ENCODE measurements around the gene RBL2.
"Not testable (repeated sequence)": the region's sequence is repeated elsewhere in the genome, so short reads cannot be mapped to it uniquely, and the experiment has no call there.

Gene RBL2, protein sequence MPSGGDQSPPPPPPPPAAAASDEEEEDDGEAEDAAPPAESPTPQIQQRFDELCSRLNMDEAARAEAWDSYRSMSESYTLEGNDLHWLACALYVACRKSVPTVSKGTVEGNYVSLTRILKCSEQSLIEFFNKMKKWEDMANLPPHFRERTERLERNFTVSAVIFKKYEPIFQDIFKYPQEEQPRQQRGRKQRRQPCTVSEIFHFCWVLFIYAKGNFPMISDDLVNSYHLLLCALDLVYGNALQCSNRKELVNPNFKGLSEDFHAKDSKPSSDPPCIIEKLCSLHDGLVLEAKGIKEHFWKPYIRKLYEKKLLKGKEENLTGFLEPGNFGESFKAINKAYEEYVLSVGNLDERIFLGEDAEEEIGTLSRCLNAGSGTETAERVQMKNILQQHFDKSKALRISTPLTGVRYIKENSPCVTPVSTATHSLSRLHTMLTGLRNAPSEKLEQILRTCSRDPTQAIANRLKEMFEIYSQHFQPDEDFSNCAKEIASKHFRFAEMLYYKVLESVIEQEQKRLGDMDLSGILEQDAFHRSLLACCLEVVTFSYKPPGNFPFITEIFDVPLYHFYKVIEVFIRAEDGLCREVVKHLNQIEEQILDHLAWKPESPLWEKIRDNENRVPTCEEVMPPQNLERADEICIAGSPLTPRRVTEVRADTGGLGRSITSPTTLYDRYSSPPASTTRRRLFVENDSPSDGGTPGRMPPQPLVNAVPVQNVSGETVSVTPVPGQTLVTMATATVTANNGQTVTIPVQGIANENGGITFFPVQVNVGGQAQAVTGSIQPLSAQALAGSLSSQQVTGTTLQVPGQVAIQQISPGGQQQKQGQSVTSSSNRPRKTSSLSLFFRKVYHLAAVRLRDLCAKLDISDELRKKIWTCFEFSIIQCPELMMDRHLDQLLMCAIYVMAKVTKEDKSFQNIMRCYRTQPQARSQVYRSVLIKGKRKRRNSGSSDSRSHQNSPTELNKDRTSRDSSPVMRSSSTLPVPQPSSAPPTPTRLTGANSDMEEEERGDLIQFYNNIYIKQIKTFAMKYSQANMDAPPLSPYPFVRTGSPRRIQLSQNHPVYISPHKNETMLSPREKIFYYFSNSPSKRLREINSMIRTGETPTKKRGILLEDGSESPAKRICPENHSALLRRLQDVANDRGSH
- total RNA-seq, result 180 to 448 (median 318) reads per million in 4 experiments

DNA sequence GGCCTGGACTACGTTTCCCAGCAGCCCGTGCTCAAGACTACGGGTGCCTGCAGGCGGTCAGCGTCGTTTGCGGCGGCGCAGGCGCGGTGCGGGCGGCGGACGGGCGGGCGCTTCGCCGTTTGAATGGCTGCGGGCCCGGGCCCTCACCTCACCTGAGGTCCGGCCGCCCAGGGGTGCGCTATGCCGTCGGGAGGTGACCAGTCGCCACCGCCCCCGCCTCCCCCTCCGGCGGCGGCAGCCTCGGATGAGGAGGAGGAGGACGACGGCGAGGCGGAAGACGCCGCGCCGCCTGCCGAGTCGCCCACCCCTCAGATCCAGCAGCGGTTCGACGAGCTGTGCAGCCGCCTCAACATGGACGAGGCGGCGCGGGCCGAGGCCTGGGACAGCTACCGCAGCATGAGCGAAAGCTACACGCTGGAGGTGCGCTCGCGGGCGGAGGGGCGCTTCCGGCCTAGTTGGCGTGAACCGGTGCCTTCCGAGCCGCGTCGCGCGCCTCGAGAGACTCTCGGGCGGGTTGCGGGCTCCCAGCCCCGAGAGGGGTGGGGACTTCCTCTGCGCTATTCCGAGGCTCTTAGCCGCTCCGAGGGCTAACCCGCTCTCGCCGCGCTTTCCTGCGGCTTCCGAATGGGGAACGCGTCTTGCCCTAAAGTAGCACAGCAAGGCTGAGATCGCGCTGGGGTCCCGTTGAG lies at the start of gene RBL2:
RBL2 (plus strand) TSS at position 95 of the 689 bp plus-strand sequence; CDS start at position 181, 86 bp downstream.
- peak; percentile 65 for DNase-seq

- DNase-seq, result not testable (repeated sequence)
Measured at GRCh38 chr16:53384610-53385009, 49.7 kb upstream of the RBL2 start.

- no peak for DNase-seq
Measured at GRCh38 chr16:53404959-53405358, 29.3 kb upstream of the RBL2 start.

- no peak for DNase-seq
Measured at GRCh38 chr16:53412549-53412948, 21.7 kb upstream of the RBL2 start.

- no peak for DNase-seq
Measured at GRCh38 chr16:53413864-53414263, 20.4 kb upstream of the RBL2 start.

GRCh38 chr16:53414381-53414780 lies 19.9 kb upstream of the RBL2 start:
- DNase-seq, result no peak

- no peak for DNase-seq
Measured at GRCh38 chr16:53415504-53415903, 18.8 kb upstream of the RBL2 start.

DNA sequence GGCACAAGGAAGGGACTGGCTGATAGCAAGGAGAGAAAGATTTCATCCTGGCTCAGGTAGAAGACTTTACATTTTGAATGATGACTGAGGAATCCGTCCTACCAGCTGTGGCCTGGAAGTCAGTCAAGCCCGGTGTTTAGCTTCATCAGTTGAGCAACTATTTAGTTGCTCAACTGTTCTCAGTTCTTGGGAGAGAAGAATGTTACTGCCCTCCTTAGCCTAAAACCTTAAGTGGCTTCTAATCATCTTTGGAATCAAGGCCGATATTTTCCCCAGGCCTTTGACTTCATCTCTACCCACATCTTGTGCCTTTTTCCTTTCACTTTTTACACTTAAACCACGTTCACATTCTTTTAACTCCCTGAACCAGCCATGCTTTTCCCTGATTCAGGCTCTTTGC lies 17.3 kb upstream of the RBL2 start:
- DNase-seq, result no peak

- DNase-seq, result no peak
Measured at GRCh38 chr16:53417976-53418375, 16.3 kb upstream of the RBL2 start.

- not testable (repeated sequence) for DNase-seq
Measured at GRCh38 chr16:53419383-53419709, 14.9 kb upstream of the RBL2 start.

DNA sequence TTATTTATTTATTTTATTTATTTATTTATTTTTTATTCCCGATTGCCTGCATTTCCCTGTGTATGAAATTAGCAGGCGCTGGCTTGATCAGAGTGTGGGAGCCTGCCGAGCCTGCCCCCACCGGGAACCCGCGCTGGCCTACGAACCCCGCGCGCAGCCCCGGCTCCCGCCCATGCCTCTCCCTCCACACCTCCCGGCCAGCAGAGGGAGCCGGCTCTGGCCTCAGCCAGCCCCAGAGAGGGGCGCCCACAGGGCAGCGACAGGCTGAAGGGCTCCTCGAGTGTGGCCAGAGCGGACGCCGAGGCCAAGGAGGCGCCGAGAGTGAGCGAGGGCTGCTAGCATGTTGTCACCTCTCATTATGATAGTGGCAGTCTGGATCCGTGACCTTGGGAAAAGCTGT lies 13.0 kb upstream of the RBL2 start:
- no peak for DNase-seq

- DNase-seq, result not testable (repeated sequence)
Measured at GRCh38 chr16:53423968-53424367, 10.3 kb upstream of the RBL2 start.

DNA sequence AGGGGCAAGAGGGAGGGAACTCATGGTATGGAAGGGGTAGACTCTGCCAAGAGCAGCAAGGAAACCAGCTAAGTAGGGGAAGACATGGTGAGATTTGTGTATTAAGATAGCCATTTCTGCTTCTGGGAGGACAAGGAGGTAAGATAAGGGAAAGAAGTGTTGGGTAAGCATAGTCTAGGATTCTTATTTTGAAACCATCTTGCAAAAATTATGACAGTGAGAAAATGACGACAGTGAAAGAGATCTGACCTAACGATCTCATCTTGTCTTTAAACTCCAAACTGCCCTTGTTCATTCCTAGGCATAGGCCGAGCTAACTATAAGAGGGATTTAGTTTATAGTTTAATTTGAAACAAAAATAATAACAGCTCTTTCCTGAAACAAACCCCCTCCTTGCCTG lies 5.6 kb upstream of the RBL2 start:
- DNase-seq, result no peak

GRCh38 chr16:53429221-53429943 lies 4.9 kb upstream of the RBL2 start:
- no peak for DNase-seq

- DNase-seq, result no peak
Measured at GRCh38 chr16:53430363-53430762, 3.9 kb upstream of the RBL2 start.

- DNase-seq, result no peak
Measured at GRCh38 chr16:53433509-53433908, 762 bp upstream of the RBL2 start.

DNA sequence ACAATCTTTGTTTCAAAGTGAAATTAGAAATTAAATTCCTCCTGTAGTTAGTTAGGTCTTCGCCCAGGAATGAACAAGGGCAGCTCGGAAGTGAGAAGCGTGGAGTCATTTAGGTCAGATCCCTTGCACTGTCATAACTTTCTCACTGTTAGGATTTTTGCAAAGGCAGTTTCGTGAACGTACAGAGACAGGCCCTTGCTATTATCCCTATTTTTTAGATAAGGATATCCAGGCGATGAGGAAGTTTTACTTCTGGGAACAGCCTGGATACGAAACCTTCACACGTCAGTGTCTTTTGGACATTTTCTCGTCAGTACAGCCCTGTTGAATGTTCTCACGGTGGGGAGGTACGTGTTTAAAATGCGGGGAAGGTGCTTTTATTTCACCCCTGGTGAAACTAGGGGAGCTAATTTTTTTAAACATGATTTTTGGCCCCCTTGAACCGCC lies 318 bp upstream of the RBL2 start:
- no peak for DNase-seq

DNA sequence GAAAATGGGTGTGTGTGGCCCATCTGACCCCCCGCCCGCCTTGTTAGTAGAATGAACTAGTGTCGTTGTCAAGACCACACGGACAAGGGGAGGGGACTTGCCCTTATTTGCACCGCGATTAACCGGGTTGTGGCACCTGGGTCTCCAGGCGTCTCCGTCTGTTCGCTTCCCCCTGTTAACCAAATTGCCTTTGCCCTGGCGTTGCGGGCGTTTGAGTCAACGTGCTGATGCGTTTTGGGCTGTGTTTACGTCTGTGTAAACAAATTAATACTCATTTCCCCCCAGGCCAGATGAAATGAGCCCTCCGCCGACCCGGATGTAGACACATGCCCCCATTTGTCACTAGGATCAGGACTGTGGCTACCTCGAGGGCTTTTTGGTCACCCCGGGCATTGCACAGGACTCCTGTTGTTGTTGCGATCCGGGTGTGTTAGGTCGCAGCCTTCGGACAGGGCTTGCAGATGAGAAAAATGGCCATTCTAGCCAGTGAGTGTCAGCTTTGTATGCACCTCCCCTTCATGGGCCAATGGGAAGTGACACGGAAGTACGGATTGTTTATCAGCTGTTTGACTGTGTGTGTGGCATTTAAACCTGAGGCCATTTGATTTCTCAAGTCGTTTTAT lies 906 bp downstream of the RBL2 start:
- peak; percentile 59 for DNase-seq

DNA sequence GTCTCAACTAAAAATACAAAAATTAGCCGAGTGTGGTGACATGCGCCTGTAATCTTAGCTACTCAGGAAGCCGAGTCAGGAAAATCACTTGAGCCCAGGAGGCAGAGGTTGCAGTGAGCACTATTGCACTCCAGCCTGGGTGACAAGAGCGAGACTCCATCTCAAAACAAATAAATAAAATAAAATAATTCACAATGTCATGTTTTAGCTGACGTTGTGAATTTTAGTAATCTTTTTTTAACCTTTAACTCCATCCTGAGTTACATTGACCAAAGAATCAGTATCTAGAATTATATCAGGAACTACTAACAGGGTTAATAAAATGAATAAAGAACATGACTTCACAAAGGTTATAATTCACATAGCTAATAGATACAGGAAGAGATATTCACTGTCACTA lies 5.9 kb downstream of the RBL2 start:
- no peak for DNase-seq

DNA sequence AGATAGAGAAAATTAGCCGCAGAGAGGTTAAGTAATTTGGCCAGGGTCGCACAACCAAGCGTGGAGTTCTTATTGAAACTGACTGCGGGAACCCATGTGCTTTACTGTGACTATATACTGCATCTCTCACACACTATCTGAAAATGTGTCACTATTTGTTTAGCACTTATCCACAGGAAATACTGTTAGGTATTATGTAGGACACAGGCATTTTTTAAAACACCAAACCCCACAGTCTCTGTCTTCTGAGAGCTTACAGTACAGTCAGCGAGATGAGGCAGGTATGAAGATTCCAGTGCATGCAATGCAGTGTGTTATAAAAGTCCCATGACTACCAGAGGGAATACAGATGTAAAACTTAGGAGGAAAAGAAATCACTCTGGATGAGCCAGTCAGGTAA lies 11.3 kb downstream of the RBL2 start:
- no peak for DNase-seq

GRCh38 chr16:53446090-53446489 lies 11.8 kb downstream of the RBL2 start:
- no peak for DNase-seq
